Cardiac muscle cell (in vitro differentiated cells and primary cell): ENCODE results near the gene PSMB8. TPM values are rescaled to one million over a fixed set of nuclear protein-coding genes. Genes with fewer than 3 reads are reported as not detected.

ENCODE experiments used
- DNase-seq, 2 donors: peaks; one replicate each; pipeline versions ENCODE4 v3.0.0 to v3.0.0-alpha.2; 2010 to 2017; ENCODE audit warnings: low read depth in 1 of 2, low spot score in 1 of 2
- H3K27ac ChIP-seq: fragments of 200-600 bp; sonication (generic); 2 replicates; pipeline ENCODE4 v1.5.1; 2016
- H3K27me3 ChIP-seq: fragments of 200-600 bp; sonication (generic); 2 replicates; pipeline ENCODE4 v1.6.0; 2016; ENCODE audit warnings: control low read depth
- H3K36me3 ChIP-seq: fragments of 200-600 bp; sonication (generic); 2 replicates; pipeline ENCODE4 v1.5.1; 2016; ENCODE audit warnings: control low read depth
- H3K4me1 ChIP-seq: fragments of 200-600 bp; sonication (generic); 2 replicates; pipeline ENCODE4 v1.8.1; 2017; ENCODE audit warnings: low read depth, mild to moderate bottlenecking, mixed run types
- H3K4me3 ChIP-seq: fragments of 200-600 bp; sonication (generic); 2 replicates; pipeline ENCODE4 v1.5.1; 2016; ENCODE audit warnings: mild to moderate bottlenecking
- H3K9me3 ChIP-seq: fragments of 200-600 bp; sonication (generic); 2 replicates; pipeline ENCODE4 v1.5.1; 2017; ENCODE audit warnings: low read depth, mild to moderate bottlenecking, control low read depth
- polyA plus RNA-seq: library from polyadenylated mRNA; unstranded; fragments of >200 nt; fragmentation: Nextera tagmentation; extraction: Ambion mirVana; gene quantifications from 2 replicates; pipeline ENCODE4 v1.2.1, GENCODE V29; 2016
- total RNA-seq: library from RNA; depleted of rRNA; stranded (reverse); fragments of >200 nt; gene quantifications from 2 replicates; pipeline ENCODE4 v1.2.3, GENCODE V29; 2016
- TF ChIP-seq, protein P1 (sequence below): IDR thresholded peaks from 2 replicates; pipeline ENCODE4 v1.5.1; 2012; ENCODE audit warnings: low read depth, mild to moderate bottlenecking, low read length

Gene PSMB8
- total and polyA plus RNA-seq, 2 experiments from 2014 or later = 0.42 to 0.66 TPM

DNA sequence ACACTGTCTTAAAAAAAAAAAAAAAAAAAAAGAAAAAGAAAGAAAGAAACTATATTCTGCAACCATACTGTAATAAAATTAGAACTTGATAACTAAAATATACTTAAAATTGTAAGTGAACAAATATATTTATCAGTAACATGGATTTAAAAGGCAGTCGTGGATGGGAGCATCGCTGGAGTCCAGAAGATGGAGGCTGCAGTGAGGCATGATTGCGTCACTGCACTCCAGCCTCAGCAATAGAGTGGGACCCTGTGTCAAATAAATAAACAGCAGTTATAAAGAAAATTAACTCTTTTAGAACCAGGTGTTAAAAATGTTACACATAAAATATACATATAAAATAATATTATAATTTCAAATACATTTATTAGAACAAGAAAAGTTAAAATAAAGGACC, 18.9 kb upstream of the PSMB8 start:
- Histone ChIP-seq H3K27ac (no peak overlapping the region), H3K36me3 (no peaks in the 10 kb centered on the region), H3K9me3 (no peaks in the 10 kb centered on the region), H3K27me3 (peaks cover 43% of the 10 kb centered on the region), H3K4me1 (peaks cover 7% of the 10 kb centered on the region), H3K4me3 (no peak overlapping the region)
- no peak for DNase-seq
- TF ChIP-seq, protein P1, sequence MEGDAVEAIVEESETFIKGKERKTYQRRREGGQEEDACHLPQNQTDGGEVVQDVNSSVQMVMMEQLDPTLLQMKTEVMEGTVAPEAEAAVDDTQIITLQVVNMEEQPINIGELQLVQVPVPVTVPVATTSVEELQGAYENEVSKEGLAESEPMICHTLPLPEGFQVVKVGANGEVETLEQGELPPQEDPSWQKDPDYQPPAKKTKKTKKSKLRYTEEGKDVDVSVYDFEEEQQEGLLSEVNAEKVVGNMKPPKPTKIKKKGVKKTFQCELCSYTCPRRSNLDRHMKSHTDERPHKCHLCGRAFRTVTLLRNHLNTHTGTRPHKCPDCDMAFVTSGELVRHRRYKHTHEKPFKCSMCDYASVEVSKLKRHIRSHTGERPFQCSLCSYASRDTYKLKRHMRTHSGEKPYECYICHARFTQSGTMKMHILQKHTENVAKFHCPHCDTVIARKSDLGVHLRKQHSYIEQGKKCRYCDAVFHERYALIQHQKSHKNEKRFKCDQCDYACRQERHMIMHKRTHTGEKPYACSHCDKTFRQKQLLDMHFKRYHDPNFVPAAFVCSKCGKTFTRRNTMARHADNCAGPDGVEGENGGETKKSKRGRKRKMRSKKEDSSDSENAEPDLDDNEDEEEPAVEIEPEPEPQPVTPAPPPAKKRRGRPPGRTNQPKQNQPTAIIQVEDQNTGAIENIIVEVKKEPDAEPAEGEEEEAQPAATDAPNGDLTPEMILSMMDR = no peak

DNA sequence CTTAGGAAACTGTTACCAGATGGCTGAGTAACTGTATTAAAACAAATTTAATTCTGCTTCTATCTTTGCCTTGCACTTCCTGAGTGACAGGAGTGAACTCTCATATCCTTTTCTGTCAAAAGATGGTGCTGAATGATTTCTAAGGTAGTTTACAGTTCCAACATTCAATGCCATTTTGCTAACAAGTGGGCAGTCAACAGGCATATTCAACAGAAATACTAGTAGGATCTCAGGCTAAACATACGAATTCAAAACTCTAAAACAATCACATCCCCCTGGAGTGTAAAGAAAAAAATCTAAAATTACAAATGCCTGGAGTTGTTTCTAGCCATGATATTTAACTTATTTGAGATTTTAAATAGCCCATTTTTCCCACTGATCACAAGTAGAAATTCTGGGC, 16.8 kb upstream of the PSMB8 start:
- no peak overlapping the region for H3K4me3 ChIP-seq
- H3K27me3 ChIP-seq = peaks cover 49% of the 10 kb centered on the region
- H3K4me1 ChIP-seq = peaks cover 13% of the 10 kb centered on the region
- H3K9me3 ChIP-seq = no peaks in the 10 kb centered on the region
- no peaks in the 10 kb centered on the region for H3K36me3 ChIP-seq
- H3K27ac ChIP-seq = no peak overlapping the region
- no peak for DNase-seq
- TF ChIP-seq, protein P1 = no peak

DNA sequence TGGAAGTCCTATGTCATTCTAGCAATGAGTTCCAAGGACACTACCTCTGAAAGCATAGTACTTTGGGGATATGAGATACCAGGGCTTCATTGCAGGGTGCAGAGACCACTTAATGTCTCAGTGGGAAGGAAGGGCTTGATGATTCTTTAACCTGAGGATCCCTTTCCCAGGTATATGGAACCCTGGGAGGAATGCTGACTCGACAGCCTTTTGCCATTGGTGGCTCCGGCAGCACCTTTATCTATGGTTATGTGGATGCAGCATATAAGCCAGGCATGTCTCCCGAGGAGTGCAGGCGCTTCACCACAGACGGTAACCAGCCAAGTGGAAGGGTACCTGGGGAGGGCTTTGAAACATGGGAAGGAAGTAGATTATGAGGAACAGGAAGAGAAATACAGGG, 14.3 kb upstream of the PSMB8 start:
- no peak overlapping the region for H3K4me3 ChIP-seq
- DNase-seq = no peak
- no peaks in the 10 kb centered on the region for H3K36me3 ChIP-seq
- no peak overlapping the region for H3K27ac ChIP-seq
- peaks cover 55% of the 10 kb centered on the region for H3K27me3 ChIP-seq
- H3K4me1 ChIP-seq = peaks cover 13% of the 10 kb centered on the region
- no peaks in the 10 kb centered on the region for H3K9me3 ChIP-seq
- TF ChIP-seq, protein P1 = no peak

DNA sequence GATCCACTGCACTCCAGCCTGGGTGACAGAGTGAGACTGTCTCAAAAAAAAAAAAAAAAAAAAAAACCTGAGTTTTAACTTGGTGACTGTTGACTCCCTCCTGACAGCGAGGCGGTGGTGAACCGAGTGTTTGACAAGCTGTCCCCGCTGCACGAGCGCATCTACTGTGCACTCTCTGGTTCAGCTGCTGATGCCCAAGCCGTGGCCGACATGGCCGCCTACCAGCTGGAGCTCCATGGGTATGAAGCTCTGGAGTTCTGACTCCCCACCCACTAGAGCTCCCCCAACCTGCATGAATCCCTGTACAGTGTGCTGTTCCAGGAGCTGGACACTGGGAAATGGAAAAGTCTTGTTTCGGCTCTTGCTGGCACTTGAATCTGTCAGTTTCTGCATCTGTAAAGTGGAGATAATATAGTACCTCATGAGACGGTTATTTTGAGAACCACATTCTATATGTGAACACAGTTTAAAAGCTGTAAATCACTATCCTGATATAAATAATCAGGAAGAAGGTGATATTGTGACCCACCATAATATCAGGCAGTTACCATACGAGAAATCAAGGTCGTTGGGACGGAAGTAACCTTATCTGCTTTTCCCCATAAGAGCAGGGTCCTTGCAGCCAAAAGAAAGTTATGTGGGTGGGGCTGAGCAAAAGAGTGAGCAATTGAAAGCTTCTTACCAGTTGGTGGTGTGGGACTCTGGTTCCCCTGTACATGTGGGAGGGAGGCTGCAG, 13.5 kb upstream of the PSMB8 start:
- DNase-seq = peak in 1 of 2 donors; percentile 45
- Histone ChIP-seq H3K4me3 (no peak overlapping the region), H3K27ac (no peak overlapping the region), H3K9me3 (no peaks in the 10 kb centered on the region), H3K4me1 (peaks cover 13% of the 10 kb centered on the region), H3K27me3 (peaks cover 64% of the 10 kb centered on the region), H3K36me3 (no peaks in the 10 kb centered on the region)
- TF ChIP-seq, protein P1 = no peak

DNA sequence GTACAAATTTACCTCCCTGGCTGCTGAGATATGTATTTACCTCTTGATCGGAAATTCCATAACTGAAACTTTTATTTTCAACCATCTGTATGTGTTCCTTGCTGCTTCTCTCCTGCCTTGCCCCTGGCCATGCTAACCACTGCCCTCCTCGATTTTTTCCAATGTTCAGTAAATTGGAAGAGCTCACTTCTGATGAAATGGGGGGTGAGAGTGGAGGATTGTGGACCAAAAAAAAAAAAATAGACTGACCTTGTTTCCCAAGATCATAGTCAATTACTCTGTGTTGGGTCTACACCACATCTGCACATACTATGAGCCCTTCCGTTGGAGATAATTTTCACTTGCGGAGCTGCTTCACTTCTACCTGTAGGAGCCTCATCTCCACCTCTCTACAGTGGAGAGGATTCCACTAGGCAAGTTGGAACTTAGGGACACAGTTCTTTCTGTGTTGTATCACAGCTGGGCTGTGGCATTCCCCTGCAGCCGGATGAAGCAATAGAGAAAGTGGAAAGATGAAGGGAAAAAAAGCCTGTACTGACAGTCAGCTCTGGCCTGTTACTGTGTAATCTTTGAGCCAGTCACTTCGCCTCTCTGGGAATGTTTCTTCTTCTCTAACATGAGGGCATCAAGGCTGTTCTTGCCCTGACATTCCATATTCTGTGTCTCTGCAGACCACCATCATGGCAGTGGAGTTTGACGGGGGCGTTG, 11.8 kb upstream of the PSMB8 start:
- DNase-seq = no peak
- H3K27me3 ChIP-seq = peaks cover 81% of the 10 kb centered on the region
- TF ChIP-seq, protein P1 = no peak
- no peaks in the 10 kb centered on the region for H3K9me3 ChIP-seq
- H3K4me3 ChIP-seq = no peak overlapping the region
- peaks cover 13% of the 10 kb centered on the region for H3K4me1 ChIP-seq
- no peak overlapping the region for H3K27ac ChIP-seq
- H3K36me3 ChIP-seq = no peaks in the 10 kb centered on the region
